ENCODE results near the gene ACO2. TPM values are rescaled to one million over a fixed set of nuclear protein-coding genes. Genes with fewer than 3 reads are reported as not detected.

Gene ACO2
- total and polyA plus RNA-seq, 2 of the 13 experiments (the other 11 are each of a cell fraction or from before 2014, with no cell fraction given) = 19.2 to 45.6 TPM

DNA sequence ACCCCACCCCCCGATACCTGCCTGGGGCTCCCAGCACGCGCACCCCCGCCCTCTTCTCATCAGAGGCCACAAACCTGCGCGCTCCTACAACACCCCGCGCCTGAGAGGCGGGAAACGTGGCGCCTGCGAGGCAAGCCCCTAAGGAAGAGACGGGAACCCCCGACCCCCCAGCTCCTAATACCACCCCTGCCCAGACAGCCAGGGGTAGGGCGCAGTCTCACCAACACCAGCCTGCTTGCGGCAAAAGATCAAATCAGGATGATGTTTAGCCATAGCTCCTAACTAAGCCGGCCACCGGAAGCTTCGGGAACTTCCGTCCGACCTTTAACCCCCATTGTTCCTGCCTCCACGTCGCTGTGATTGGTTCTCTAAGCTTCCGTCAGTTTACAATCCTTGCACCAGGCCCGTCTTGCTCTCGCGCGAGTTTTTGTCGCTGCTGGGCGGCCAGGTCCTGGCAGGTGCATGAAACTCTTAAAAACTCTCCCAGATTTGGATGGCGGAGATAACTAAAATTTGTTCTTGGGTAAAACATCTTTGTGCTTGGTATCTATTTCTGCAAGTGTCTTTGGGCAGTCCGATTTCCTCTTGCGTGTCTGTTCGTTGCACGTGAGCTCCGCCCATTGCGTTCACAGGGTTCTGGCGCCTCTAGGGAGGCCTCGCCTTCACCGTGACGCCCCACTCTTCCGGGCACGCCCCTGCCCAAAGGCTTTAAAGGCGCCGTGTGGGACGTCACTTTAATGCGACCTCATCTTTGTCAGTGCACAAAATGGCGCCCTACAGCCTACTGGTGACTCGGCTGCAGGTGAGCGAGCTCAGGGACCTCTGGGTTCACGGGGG, at the start of gene ACO2, which contains the start of gene PHF5A (continued):
- TF ChIP-seq, protein P1, sequence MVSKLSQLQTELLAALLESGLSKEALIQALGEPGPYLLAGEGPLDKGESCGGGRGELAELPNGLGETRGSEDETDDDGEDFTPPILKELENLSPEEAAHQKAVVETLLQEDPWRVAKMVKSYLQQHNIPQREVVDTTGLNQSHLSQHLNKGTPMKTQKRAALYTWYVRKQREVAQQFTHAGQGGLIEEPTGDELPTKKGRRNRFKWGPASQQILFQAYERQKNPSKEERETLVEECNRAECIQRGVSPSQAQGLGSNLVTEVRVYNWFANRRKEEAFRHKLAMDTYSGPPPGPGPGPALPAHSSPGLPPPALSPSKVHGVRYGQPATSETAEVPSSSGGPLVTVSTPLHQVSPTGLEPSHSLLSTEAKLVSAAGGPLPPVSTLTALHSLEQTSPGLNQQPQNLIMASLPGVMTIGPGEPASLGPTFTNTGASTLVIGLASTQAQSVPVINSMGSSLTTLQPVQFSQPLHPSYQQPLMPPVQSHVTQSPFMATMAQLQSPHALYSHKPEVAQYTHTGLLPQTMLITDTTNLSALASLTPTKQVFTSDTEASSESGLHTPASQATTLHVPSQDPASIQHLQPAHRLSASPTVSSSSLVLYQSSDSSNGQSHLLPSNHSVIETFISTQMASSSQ (IDR thresholded peaks at IDR 0.05; ENCODE audit: low read depth) = peak; percentile 38; the same call in 1 of the 2 replicates
- TF ChIP-seq, protein P1 (CRISPR knock-in tag; IDR thresholded peaks at IDR 0.05; ENCODE audit: borderline replicate concordance) = peak; percentile 72
- TF ChIP-seq TFDP2 (CRISPR knock-in tag; IDR thresholded peaks at IDR 0.05) (peak; percentile 80), ZNF552 (CRISPR knock-in tag; IDR thresholded peaks at IDR 0.05; ENCODE audit: borderline replicate concordance) (no peak), MEIS1 (CRISPR knock-in tag; IDR thresholded peaks at IDR 0.05; ENCODE audit: borderline replicate concordance) (peak; percentile 82; the same call in 1 of the 2 replicates), STAT5B (CRISPR knock-in tag; IDR thresholded peaks at IDR 0.05) (peak; percentile 52; the same call in 1 of the 2 replicates), ZNF709 (CRISPR knock-in tag; IDR thresholded peaks at IDR 0.05) (peak; percentile 77; the same call in 1 of the 2 replicates), NCOR1 (IDR thresholded peaks at IDR 0.05; ENCODE audit: borderline replicate concordance, low read length) (peak; percentile 66; the same call in 1 of the 2 replicates), ZNF354B (CRISPR knock-in tag; IDR thresholded peaks at IDR 0.05) (0 out of 2 replicates have a peak, but pooled peaks have one; percentile 11), ZFP37 (CRISPR knock-in tag; IDR thresholded peaks at IDR 0.05; ENCODE audit: borderline replicate concordance) (no peak; the same call in 1 of the 2 replicates), MZF1 (CRISPR knock-in tag; IDR thresholded peaks at IDR 0.05; ENCODE audit: borderline replicate concordance) (no peak), NR0B2 (CRISPR knock-in tag; IDR thresholded peaks at IDR 0.05) (peak; percentile 77), TFE3 (CRISPR knock-in tag; IDR thresholded peaks at IDR 0.05) (peak; percentile 66; the same call in 1 of the 2 replicates), TARDBP (CRISPR knock-in tag; IDR thresholded peaks at IDR 0.05) (peak; percentile 39)
- TF ChIP-seq, protein P2, sequence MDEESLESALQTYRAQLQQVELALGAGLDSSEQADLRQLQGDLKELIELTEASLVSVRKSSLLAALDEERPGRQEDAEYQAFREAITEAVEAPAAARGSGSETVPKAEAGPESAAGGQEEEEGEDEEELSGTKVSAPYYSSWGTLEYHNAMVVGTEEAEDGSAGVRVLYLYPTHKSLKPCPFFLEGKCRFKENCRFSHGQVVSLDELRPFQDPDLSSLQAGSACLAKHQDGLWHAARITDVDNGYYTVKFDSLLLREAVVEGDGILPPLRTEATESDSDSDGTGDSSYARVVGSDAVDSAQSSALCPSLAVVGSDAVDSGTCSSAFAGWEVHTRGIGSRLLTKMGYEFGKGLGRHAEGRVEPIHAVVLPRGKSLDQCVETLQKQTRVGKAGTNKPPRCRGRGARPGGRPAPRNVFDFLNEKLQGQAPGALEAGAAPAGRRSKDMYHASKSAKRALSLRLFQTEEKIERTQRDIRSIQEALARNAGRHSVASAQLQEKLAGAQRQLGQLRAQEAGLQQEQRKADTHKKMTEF (CRISPR knock-in tag; IDR thresholded peaks at IDR 0.05) = peak; percentile 88
- TF ChIP-seq, protein P3, sequence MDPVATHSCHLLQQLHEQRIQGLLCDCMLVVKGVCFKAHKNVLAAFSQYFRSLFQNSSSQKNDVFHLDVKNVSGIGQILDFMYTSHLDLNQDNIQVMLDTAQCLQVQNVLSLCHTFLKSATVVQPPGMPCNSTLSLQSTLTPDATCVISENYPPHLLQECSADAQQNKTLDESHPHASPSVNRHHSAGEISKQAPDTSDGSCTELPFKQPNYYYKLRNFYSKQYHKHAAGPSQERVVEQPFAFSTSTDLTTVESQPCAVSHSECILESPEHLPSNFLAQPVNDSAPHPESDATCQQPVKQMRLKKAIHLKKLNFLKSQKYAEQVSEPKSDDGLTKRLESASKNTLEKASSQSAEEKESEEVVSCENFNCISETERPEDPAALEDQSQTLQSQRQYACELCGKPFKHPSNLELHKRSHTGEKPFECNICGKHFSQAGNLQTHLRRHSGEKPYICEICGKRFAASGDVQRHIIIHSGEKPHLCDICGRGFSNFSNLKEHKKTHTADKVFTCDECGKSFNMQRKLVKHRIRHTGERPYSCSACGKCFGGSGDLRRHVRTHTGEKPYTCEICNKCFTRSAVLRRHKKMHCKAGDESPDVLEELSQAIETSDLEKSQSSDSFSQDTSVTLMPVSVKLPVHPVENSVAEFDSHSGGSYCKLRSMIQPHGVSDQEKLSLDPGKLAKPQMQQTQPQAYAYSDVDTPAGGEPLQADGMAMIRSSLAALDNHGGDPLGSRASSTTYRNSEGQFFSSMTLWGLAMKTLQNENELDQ (CRISPR knock-in tag; IDR thresholded peaks at IDR 0.05; ENCODE audit: borderline replicate concordance) = no peak

All from HepG2 (cell line).